NOMO-1 treated with DMSO at 0.1 percent for 48 hours (cell line): ENCODE measurements around the gene C22orf23.

Source experiments
- DNase-seq: peaks from one replicate; lab custom pipeline; 2025; ENCODE audit not compliant: unreplicated experiment; lab: John Stamatoyannopoulos, UW

The C22orf23 gene

DNA sequence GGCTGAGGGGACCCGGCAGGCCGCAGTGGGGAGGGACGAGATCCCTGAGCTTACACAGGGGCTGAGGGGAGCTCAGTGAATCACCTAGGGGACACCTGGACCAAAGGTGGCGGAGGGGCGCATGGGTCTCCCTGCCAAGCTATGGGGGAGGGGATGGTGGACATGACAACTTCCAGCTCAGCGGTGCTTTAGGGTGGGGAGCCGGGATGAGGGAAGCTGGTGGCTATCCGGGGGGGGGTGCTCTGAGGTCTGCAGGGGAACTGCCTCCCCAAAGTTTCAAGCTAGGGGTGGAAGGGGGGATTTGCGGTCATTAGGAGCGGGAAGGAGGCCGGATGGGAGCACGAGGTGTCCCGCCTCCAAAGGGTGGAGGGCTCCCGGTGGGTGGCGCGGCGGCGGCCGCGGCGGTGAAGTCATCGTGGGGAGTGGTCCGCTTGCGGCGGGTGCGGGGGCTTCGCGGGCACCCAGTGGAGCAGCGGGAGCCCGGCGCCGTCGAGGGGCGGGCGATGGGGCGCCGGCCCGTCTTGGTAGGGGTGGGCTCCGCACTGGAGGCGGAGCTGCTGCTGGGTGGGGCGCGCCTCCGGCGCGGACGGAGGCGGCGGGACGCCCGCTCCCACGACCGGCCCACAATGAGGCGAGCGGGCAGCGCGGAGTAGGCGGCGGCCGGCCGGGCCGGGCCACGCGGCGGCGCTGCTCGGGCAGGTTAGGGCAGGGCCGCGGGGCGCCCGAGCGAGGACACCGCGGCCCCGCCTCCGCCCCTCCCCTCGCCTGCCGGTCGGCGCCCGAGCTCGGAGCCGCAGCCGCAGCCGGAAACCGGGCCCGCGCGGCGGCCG, 47.7 kb downstream of the C22orf23 start, which contains the start of gene MICALL1:
TSS of gene MICALL1 (plus strand) at position 764 of the 830 bp plus-strand sequence. CDS start 126 bp downstream, outside the sequence.
- DNase-seq: peak; percentile 57

DNA sequence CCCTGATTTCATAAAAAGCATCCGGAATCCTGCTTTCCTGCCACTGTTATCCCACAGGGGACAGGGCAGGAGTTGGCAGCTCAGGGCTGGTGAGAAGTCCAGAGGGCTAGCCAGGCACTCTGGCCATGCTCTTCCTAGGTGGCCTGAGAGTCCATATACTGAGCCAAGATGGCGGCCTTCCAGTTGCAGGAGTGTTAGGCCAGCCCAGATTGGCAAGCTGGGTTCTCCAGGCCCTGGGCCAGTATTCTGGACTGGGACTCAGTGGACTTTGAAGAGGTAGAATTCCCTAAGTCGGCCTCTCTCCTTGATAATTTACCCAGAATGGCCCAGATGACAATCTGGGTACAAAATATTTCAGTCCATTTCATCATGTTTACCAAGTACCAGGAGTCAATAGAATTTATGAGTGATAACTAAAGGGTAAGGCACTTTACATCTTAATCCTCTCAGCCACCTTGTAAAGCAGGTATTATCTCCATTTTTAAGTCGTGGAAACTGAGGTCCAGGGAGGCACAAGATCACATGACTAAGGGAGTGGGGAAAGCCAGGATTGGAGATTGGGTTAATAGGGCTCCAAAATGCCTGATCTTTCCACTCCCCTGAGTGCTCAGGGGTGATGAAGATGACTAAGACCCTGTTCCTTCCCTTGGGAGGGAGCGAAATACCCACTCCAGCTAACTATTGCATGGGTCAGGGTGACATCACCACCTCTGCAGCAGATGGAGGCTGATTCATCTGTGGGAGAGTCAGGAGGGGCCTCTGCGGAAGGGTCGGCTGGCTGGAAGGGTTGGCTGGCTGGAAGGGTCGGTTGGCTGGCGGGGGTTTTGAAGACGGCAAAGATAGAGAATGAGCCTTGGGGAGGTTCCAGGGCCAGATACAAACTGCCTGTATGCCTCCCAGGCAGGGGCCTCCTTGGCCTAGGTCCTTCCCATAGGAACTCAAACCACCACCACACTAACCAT, 48.5 kb downstream of the C22orf23 start:
- no peak for DNase-seq

DNA sequence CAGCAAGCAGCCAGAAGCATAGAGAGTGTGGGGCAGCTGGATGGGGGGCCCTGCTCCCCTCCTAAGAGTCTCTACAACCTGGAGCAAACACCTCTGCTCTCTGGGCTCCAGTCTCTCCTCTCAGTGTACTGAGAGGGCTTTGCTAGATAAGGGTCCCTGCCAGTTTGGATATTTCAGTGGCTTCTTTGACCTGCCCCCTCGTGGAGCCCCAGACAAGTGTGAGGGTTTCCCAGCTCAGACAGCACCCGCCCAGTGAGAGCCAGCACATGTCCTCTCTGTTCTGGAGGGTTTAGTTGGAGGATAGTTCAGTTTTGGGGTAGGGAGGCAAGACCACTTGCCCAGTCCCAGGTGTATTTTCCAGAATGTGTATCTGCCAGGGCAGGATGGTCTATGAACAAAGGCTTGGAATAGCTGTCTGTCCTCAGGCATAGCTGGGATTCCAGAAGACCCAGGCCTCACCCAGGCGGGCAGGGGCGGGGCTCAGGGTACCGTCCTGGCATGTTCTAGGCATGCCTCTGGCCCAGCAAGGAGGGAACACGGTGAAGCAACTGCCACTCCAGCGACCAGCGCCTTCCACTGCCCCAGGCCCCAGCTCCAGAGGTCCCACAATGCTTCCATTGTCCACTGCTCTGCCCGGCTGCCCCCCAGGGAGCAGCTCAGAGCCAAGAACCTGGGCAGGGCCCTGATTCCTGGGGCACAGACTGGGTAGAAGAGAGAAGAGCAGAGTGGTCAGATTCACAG, 54.8 kb downstream of the C22orf23 start:
- DNase-seq: no peak

DNA sequence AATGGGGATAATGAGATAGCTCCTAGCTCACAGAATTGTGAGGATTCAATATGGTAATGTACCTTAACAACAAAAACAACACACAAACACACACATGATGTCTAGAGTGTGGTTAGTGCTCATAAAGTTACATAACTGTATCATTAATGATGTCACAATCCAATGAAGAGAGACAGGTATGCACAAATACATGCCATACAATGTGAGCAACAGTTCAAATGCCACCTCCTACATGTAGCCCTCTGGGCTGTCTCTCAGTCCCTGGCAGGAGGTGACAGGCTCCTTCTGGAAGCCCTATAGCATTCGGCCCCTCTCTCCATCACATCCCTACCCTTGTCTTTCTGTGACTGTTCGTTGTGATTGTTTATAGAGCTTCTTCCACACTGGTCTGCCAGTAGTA, 55.6 kb downstream of the C22orf23 start:
- DNase-seq: no peak

DNA sequence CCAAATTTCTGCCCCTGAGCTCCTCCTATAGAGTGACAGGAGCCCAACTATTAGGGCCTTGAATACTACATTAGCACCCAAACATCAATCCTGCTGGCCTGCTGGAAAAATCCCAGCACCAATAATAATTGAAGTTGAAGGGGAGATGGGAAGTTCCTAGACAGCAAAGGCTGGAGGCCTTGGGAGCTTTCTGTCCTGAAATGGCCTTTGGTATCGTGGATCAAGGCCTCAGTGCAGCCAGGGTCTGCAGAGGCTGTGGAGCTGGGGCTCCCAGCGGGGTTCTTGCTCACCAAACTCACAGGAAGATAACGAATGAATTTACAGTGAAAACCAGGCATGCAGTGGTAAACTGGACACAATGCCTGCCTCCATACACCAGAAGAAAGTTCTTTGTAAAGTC, 56.5 kb downstream of the C22orf23 start:
- DNase-seq: no peak

DNA sequence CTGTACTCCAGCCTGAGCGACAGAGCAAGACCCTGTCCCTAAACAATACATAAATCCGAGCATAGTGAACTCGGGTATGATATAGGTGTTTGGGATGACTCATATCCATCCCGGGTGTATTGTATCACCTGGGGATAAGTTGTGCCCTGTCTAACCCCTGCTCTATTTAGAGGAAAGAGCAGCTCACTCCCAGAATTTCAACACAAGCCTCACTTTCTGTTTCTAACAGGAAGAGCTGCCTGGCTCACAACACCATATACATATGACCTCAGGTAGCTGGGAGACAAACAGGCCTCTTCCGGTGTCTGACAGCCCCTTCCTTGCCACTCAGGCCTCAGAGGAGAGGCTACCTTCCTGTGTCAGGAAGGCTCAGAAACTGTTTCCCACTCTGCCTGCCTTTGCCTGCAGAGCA, 57.2 kb downstream of the C22orf23 start:
- DNase-seq: peak; percentile 88

DNA sequence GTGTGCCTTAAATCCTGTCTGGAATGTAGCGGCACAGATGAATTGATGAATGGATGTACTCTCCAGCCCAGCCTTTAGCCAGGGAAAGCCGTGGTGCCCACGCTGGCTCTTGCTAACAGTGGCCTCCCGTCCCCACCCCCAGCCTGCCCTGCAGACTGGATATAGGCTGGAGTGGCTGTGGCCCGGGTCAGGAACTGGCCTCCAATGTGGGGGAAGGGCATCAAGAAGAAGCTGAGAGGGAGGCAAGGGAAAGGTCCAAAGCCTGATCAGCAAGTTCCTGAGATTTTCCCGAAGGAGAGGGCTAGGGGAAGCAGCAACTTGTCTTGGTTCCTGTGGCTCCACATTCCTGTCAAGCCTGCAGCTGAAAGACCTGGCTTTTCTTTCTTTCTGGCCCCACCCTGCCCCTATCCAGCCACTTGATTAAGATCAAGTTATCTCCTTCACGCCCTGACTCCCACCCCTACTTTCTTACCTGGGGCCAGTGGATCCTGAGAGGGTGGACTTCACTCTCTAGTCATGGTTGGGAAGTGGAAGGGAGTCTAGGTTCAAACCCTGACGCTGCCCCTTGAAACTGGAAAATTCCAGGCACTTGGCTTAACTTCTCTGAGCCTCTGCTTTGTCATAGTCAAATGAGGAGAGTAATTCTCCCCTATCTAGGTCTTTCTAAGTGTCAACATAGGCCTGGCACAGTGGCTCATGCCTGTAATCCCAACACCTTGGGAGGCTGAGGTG, 58.3 kb downstream of the C22orf23 start:
- DNase-seq: no peak

DNA sequence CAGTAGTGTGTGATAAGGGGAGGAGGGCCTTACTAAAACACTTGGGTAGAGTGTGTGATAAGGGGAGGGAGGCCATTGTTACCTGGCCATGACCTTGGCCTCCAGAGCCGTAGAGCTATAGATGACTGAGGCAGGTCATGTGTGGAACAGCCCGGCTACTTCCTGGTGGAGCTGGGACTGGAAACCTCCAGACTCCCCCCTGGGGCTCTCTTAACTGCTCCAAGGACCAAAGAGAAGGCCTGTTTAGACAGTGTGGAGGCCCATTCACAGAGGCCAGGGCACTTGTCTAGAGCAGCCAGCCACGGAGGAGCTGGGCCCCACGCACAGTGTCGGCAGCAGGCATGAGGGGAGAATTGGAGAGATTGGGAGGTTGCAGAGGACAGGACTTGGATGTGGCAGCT, 59.8 kb downstream of the C22orf23 start:
- DNase-seq: no peak
